Activated naive CD8-positive, alpha-beta T cell (primary cell): ENCODE data around the gene EPS8L1.

Source experiments
- H3K27ac Mint-ChIP-seq: one replicate; pipeline ENCODE4 v1.8.0; 2021; ENCODE audit warnings: mixed read lengths
- H3K27me3 Mint-ChIP-seq: one replicate; pipeline ENCODE4 v1.8.0; 2021; ENCODE audit warnings: mixed read lengths
- H3K36me3 Mint-ChIP-seq: one replicate; pipeline ENCODE4 v1.8.0; 2021; ENCODE audit warnings: mixed read lengths
- H3K4me1 Mint-ChIP-seq: one replicate; pipeline ENCODE4 v1.8.0; 2021; ENCODE audit warnings: low read depth, mixed read lengths
- H3K4me3 Mint-ChIP-seq: one replicate; pipeline ENCODE4 v1.8.0; 2021; ENCODE audit warnings: mild to moderate bottlenecking, mixed read lengths
- H3K9me3 Mint-ChIP-seq: one replicate; pipeline ENCODE4 v1.8.0; 2021; ENCODE audit warnings: low read depth, mixed read lengths

Gene EPS8L1

DNA sequence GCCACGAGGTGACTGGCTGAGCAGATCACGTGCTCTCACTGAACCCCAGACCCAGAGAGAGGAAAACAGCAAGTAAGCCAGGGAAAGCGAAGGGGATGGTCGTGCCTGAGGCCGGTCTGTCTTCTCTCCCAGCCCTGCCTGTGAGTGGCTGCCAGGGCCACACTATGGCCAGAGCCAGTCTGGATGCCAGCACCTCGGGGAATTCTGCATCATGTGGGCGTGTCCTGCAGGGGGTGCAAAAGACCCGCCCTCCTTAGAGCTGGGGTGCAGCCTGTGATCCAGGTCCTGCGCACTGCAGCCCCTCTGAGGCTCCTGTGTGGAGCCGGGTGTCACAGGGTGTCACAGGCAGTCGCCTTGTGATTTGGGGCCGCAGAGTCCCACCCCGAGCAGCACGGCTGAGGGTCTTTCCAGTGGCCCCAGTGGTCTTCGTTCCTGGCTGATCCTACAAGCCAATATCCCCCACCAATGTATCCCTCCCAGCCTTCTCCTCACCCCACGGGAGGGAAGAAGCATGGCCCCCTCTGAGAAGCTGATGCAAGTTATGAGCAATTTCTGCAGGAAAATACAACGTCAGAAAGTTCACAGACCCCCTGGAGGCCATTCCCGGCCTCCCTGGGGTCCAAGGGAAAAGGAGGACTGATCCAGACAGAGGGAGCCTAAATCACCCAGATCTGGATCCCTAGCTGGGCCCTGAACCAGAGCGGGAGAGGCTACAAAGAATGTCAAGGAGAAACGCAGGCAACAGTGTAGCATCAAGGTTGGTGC is 34.0 kb downstream of the EPS8L1 start:
- Mint-ChIP-seq H3K36me3 (peaks cover 6% of the 10 kb centered on the region), H3K9me3 (no peaks in the 10 kb centered on the region), H3K27me3 (no peaks in the 10 kb centered on the region), H3K4me3 (no peak overlapping the region), H3K27ac (no peak overlapping the region), H3K4me1 (peaks cover 6% of the 10 kb centered on the region)

DNA sequence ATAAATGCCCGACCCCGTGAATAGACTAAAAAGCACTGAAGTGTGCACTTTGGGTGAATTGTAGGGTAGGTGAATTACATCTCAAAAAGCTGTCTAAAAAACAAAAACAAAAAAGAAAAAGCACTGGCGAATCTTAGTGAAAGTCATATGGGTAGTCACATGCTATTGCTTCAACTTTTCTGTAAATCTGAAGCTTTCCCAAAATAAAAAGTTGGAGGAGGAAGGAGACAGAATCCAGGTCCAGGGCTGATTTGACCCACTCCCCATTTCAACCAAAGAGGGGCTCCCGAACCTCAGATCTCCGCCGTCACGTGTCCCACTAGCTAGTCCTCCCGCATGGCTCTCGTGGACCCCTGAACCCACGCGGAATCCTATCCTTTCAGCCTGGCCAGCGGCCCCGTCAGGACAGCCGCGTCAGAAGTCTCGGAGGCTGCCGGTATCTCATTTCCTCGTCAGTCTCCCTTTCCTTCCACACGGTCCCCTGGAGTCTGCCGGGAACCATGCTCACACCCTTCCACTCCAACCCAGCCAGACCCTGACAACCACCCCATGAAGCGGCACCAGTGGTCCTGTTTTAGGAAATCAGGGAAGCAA is 35.7 kb downstream of the EPS8L1 start:
- Mint-ChIP-seq H3K27me3 (no peaks in the 10 kb centered on the region), H3K36me3 (peaks cover 4% of the 10 kb centered on the region), H3K4me1 (peaks cover 18% of the 10 kb centered on the region), H3K9me3 (no peaks in the 10 kb centered on the region), H3K4me3 (no peak overlapping the region), H3K27ac (no peak overlapping the region)

DNA sequence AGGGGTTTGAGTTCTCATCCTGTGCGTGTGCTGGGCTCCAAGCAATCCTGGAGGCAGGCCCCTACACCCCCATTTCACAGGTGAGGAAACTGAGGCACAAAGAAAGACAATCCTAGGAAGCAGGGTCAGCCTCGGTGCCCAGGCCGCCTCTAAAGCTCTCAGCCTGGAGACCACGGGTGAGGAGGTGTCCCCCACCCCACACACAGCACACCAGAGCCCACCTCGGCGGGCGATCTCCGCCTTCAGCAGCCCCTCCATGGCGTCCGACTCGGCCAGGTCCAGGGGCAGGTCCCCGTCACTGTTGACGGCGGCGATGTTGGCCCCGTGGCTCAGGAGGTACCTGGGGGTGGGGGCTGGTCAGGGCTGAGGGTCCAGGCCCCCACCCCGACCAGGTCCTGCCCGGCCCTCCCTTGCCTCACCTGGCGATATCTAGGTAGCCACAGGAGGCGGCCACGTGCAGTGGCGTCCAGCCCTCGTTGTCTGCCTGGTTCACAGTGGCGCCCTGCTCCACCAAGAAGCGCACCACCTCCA is 36.6 kb downstream of the EPS8L1 start:
- Mint-ChIP-seq H3K27ac (no peak overlapping the region), H3K27me3 (no peaks in the 10 kb centered on the region), H3K36me3 (no peaks in the 10 kb centered on the region), H3K9me3 (no peaks in the 10 kb centered on the region), H3K4me1 (peaks cover 18% of the 10 kb centered on the region), H3K4me3 (no peak overlapping the region)

DNA sequence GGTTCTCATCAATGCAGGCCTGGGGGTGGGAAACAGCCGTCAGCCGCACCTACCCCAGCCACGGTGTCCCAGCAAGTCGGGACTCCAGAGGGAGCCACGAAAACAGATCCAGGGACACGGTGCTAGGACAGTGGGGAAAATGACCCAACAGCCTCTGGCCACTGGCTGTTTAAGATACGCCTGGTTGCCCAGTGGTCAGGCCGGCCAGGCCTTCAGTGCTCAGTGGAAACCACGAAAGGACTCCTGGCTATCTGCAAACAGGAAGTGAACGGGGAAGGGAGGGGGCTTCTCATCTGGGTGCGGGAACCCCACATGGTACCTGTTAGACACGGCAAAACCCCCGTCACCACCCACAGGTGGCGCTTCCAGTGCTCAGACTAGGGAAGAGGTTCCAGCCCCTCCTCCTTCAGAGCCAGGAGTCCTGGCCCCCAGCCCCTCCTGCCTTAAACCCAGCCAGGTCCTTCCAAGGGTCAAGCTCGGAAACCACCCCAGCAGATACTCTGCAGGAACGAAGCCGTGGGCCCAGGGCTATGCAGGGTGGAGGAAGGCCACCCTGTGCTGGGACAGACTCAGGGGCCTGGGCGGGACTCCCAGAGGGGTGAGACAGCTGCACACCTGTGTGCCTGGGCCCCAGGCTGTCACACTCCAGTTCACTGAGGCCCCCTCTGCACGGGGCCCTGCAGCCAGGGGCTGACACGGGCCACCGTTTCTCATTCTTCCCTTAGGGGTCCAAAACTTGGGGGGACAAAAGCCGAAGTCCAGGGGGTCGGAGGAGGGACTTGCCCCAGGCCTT is 37.3 kb downstream of the EPS8L1 start:
- no peak overlapping the region for H3K27ac Mint-ChIP-seq
- H3K27me3 Mint-ChIP-seq = no peaks in the 10 kb centered on the region
- no peak overlapping the region for H3K4me3 Mint-ChIP-seq
- peaks cover 22% of the 10 kb centered on the region for H3K4me1 Mint-ChIP-seq
- no peaks in the 10 kb centered on the region for H3K9me3 Mint-ChIP-seq
- no peaks in the 10 kb centered on the region for H3K36me3 Mint-ChIP-seq

DNA sequence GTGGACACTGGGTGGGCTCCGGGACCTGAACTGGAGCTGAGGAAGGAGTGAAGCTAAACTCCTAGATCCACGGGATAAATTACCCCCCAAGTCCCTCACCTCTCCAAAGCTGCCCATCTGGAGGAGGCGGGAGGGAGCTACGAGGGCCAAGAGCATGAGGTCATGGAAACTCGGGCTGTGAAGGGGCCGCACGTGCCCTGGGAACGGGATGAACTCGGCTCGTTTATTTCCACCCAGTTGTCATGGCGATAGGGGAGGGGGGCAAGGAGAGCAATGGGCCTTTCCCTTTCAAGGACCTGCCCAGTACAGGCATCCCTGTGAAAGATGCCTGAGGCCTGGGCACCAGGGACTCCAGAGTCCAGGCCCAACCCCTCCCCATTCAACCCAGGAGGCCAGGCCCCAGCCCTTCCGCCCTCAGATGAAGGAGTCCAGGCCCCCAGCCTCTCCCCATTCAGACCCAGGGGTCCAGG is 37.9 kb downstream of the EPS8L1 start:
- H3K36me3 Mint-ChIP-seq = no peaks in the 10 kb centered on the region
- H3K4me1 Mint-ChIP-seq = peaks cover 26% of the 10 kb centered on the region
- H3K9me3 Mint-ChIP-seq = no peaks in the 10 kb centered on the region
- no peak overlapping the region for H3K27ac Mint-ChIP-seq
- H3K4me3 Mint-ChIP-seq = no peak overlapping the region
- no peaks in the 10 kb centered on the region for H3K27me3 Mint-ChIP-seq

DNA sequence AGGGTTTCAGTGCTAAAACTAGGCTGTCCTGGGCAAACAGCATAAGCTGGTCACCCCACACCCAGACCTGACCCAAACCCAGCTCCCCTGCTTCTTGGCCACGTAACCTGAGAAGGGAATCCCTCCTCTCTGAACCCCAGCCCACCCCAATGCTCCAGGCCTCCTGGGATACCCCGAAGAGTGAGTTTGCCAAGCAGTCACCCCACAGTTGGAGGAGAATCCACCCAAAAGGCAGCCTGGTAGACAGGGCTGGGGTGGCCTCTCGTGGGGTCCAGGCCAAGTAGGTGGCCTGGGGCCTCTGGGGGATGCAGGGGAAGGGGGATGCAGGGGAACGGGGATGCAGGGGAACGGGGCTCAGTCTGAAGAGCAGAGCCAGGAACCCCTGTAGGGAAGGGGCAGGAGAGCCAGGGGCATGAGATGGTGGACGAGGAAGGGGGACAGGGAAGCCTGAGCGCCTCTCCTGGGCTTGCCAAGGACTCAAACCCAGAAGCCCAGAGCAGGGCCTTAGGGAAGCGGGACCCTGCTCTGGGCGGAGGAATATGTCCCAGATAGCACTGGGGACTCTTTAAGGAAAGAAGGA is 39.0 kb downstream of the EPS8L1 start:
- H3K4me3 Mint-ChIP-seq = peak overlapping the region; percentile 99
- no peaks in the 10 kb centered on the region for H3K27me3 Mint-ChIP-seq
- peaks cover 29% of the 10 kb centered on the region for H3K4me1 Mint-ChIP-seq
- no peaks in the 10 kb centered on the region for H3K9me3 Mint-ChIP-seq
- no peak overlapping the region for H3K27ac Mint-ChIP-seq
- H3K36me3 Mint-ChIP-seq = no peaks in the 10 kb centered on the region

DNA sequence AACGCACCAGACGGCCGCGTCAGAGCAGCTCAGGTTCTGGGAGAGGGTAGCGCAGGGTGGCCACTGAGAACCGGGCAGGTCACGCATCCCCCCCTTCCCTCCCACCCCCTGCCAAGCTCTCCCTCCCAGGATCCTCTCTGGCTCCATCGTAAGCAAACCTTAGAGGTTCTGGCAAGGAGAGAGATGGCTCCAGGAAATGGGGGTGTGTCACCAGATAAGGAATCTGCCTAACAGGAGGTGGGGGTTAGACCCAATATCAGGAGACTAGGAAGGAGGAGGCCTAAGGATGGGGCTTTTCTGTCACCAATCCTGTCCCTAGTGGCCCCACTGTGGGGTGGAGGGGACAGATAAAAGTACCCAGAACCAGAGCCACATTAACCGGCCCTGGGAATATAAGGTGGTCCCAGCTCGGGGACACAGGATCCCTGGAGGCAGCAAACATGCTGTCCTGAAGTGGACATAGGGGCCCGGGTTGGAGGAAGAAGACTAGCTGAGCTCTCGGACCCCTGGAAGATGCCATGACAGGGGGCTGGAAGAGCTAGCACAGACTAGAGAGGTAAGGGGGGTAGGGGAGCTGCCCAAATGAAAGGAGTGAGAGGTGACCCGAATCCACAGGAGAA is 39.9 kb downstream of the EPS8L1 start:
- Mint-ChIP-seq H3K27ac (peak overlapping the region; percentile 89), H3K4me1 (peaks cover 29% of the 10 kb centered on the region), H3K4me3 (peak overlapping the region; percentile 99), H3K27me3 (no peaks in the 10 kb centered on the region), H3K9me3 (no peaks in the 10 kb centered on the region), H3K36me3 (no peaks in the 10 kb centered on the region)

DNA sequence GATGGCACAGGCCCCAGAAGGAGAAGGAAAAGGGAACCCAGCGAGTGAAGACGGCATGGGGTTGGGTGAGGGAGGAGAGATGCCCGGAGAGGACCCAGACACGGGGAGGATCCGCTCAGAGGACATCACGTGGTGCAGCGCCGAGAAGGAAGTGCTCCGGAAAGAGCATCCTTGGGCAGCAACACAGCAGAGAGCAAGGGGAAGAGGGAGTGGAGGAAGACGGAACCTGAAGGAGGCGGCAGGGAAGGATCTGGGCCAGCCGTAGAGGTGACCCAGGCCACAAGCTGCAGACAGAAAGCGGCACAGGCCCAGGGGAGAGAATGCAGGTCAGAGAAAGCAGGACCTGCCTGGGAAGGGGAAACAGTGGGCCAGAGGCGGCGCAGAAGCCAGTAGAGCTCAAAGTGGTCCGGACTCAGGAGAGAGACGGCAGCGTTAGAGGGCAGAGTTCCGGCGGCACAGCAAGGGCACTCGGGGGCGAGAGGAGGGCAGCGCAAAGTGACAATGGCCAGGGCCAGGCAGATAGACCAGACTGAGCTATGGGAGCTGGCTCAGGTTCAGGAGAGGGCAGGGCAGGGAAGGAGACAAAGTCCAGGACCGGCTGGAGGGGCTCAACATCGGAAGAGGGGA is 40.7 kb downstream of the EPS8L1 start:
- H3K4me3 Mint-ChIP-seq = peak overlapping the region; percentile 99
- H3K9me3 Mint-ChIP-seq = no peaks in the 10 kb centered on the region
- H3K4me1 Mint-ChIP-seq = peaks cover 29% of the 10 kb centered on the region
- H3K36me3 Mint-ChIP-seq = no peaks in the 10 kb centered on the region
- H3K27ac Mint-ChIP-seq = peak overlapping the region; percentile 89
- H3K27me3 Mint-ChIP-seq = no peaks in the 10 kb centered on the region

DNA sequence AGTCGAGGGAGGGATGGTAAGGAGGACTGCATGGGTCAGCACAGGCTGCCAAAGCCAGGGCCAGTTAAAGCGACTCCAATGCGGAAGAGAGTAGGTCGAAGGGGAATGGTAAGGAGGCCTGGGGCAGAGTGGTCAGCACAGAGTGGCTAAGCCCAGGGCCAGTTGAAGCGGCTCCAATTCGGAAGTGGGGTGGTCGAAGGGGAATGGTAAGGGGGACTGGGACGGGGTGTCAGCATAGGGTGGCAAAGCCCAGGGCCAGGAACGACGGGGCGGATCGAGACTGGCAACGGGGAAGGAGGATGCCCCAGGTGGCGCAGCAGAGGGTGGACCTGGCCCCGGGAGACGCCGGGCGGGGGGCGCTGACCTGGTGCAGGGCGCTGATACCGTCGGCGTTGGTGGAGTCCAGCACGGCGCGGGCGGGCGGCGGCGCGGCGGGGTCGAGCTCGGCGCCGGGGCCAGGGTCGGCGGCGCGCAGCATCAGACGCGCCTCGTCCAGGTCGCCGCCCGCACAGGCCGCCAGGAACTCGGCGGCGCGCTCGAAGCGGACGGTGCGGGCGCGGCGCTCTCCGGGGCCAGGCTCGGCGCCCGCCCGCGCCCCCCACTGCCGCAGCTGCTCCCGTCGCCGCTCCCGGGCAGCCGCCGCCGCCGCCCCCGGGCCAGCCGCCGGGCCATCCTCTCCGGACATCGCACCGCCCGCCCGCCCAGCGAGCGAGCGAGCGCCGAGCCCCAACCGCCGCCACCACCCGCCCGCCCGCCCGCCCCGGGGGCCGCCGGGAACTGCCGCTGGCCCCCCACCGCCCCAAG is 41.4 kb downstream of the EPS8L1 start, which contains the start of gene PPP1R12C:
Gene PPP1R12C, minus strand, starts transcription at position 779 of the 804 bp plus-strand sequence. Its CDS starts 94 bp downstream, at position 685.
- Mint-ChIP-seq H3K36me3 (no peaks in the 10 kb centered on the region), H3K4me3 (peak within 1 kb of the TSS; percentile 99), H3K4me1 (peaks cover 29% of the 10 kb centered on the region), H3K9me3 (no peaks in the 10 kb centered on the region), H3K27ac (peak within 1 kb of the TSS; percentile 90), H3K27me3 (no peaks in the 10 kb centered on the region)

DNA sequence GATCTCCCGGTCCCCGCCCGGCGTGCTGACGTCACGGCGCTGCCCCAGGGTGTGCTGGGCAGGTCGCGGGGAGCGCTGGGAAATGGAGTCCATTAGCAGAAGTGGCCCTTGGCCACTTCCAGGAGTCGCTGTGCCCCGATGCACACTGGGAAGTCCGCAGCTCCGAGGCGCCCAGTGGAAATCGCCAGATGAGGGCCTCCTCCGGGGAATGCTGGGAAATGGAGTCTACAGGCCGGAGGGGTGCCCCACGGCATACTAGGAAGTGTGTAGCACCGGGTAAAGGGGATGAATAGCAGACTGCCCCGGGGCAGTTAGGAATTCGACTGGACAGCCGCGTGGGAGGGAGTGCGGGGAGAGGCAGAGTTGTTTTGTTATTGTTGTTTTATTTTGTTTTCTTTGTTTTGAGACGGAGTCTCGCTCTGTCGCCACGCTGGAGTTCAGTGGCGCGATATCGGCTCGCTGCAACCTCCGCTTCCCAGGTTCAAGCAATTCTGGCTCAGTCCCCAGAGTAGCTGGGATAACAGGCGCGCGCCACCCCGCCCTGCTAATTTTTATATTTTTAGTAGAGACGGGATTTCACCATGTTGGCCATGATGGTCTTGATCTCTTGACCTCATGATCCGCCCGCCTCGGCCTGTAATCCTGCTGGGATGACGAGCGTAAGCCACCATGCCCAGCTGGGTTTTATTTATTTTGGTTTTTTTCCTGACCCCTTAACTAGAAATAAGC is 42.2 kb downstream of the EPS8L1 start:
- Mint-ChIP-seq H3K4me3 (peak overlapping the region; percentile 98), H3K36me3 (no peaks in the 10 kb centered on the region), H3K9me3 (no peaks in the 10 kb centered on the region), H3K4me1 (peaks cover 29% of the 10 kb centered on the region), H3K27ac (peak overlapping the region; percentile 90), H3K27me3 (no peaks in the 10 kb centered on the region)

DNA sequence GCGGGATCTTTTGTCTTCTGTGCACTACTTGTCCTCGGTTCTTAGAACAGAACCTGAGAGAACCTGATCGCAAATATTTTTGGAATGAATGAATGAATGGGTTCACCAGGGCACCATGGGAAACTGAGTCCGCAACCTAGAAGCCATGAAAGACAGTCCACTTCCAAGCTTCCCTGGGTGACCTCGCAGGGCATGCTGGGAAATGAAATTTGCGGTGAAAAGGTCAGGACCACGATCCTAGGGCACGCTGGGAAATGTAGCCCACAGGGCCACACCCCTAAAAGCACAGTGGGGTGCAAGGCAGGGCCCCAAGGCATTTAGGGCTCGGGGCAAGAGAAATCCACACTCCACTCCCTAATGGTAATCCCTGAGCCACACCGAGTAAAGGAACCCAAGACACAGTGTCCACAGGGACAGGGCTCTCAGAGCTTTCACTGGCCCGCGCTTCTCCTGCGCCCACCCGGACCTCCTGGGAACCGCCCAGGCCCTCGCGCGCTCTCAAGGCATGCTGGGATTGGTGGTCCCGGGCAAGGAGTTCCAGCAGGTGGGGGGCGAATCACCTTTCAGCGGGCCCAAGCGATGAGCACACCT is 42.8 kb downstream of the EPS8L1 start:
- peak overlapping the region; percentile 98 for H3K4me3 Mint-ChIP-seq
- no peaks in the 10 kb centered on the region for H3K36me3 Mint-ChIP-seq
- peaks cover 2% of the 10 kb centered on the region for H3K27me3 Mint-ChIP-seq
- H3K9me3 Mint-ChIP-seq = no peaks in the 10 kb centered on the region
- H3K27ac Mint-ChIP-seq = no peak overlapping the region
- peaks cover 29% of the 10 kb centered on the region for H3K4me1 Mint-ChIP-seq

DNA sequence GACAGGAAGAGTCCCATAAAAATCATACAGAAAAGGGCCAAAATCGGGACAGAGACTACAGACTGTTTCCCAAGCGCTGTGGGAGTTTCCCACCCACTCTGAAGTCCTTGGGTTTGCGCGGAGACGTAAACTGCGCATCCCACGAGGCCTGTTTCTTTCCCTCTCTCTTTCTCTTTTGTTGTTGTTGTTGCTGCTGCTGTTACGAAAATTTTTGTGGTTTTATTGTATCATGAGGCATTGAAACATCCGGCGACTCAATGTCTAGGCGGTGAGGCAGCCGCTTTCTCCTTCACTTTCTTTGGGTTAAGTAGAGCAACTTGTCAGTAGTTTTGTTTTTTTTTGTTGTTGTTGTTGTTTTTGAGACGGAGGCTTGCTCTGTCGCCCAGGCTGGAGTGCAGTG is 43.4 kb downstream of the EPS8L1 start:
- Mint-ChIP-seq H3K4me1 (peaks cover 29% of the 10 kb centered on the region), H3K27me3 (peaks cover 8% of the 10 kb centered on the region), H3K4me3 (peak overlapping the region; percentile 98), H3K9me3 (no peaks in the 10 kb centered on the region), H3K36me3 (no peaks in the 10 kb centered on the region), H3K27ac (no peak overlapping the region)
